ENCODE data around the gene ELL. TPM values are rescaled to one million over a fixed set of nuclear protein-coding genes. Genes with fewer than 3 reads are reported as not detected.
A peak's percentile ranks its signal among the peaks of the same experiment; 100 is the strongest.

ELL gene
- total and polyA plus RNA-seq, 9 of the 15 experiments (the other 6 are each of a cell fraction or from before 2014, with no cell fraction given) = 0.24 to 22.5 (median 4.1) TPM

GRCh38 chr19:18401580-18402112 is 120.2 kb downstream of the ELL start (continued):
- TF ChIP-seq MYC (IDR thresholded peaks at IDR 0.05; ENCODE audit: low read depth, low read length) (peak; percentile 43), MYC (CRISPR knock-in tag; IDR thresholded peaks at IDR 0.05; ENCODE audit: borderline replicate concordance, low read depth) (no peak), MTA3 (IDR thresholded peaks at IDR 0.05; ENCODE audit: borderline replicate concordance) (0 out of 2 replicates have a peak, but pooled peaks have one; percentile 56), ZNF280B (CRISPR knock-in tag; IDR thresholded peaks at IDR 0.05) (no peak), ZBTB43 (CRISPR knock-in tag; IDR thresholded peaks at IDR 0.05) (0 out of 2 replicates have a peak, but pooled peaks have one; percentile 30), ZNF449 (CRISPR knock-in tag; IDR thresholded peaks at IDR 0.05) (peak; percentile 86; the same call in 1 of the 2 replicates), TCF3 (CRISPR knock-in tag; IDR thresholded peaks at IDR 0.05) (peak; percentile 35; the same call in 1 of the 2 replicates), SMARCA5 (IDR thresholded peaks at IDR 0.05) (peak; percentile 93), ELF4 (CRISPR knock-in tag; IDR thresholded peaks at IDR 0.05) (no peak), ZNF24 (IDR thresholded peaks at IDR 0.05) (no peak), HDAC6 (IDR thresholded peaks at IDR 0.05; ENCODE audit: low read depth, low read length) (no peak), ZNF263 (CRISPR knock-in tag; IDR thresholded peaks at IDR 0.05; ENCODE audit: borderline replicate concordance) (peak; percentile 70; the same call in 1 of the 2 replicates), ZFP30 (CRISPR knock-in tag; IDR thresholded peaks at IDR 0.05; ENCODE audit: borderline replicate concordance) (no peak), ZC3H4 (CRISPR knock-in tag; IDR thresholded peaks at IDR 0.05; ENCODE audit: borderline replicate concordance) (0 out of 2 replicates have a peak, but pooled peaks have one; percentile 33), HDAC2 (IDR thresholded peaks at IDR 0.05) (peak; percentile 83), ASH1L (IDR thresholded peaks at IDR 0.05; ENCODE audit: borderline replicate concordance, low read depth, partially characterized antibody) (no peak), ESRRA (IDR thresholded peaks at IDR 0.05; ENCODE audit: borderline replicate concordance, low read depth) (no peak), ZNF639 (CRISPR knock-in tag; conservative IDR thresholded peaks at IDR 0.05 in 1 of 2, IDR thresholded peaks at IDR 0.05 in 1 of 2) (peak in 1 of 2 experiments; percentile 56; a peak in 1 of 4 replicates), PHF8 (IDR thresholded peaks at IDR 0.05; ENCODE audit: borderline replicate concordance, low read length) (peak; percentile 32; the same call in 1 of the 2 replicates), MECOM (CRISPR knock-in tag; IDR thresholded peaks at IDR 0.05) (0 out of 2 replicates have a peak, but pooled peaks have one; percentile 41), ZNF217 (CRISPR knock-in tag; IDR thresholded peaks at IDR 0.05) (no peak), SMC3 (conservative IDR thresholded peaks at IDR 0.05; ENCODE audit: insufficient read depth, low read depth, low read length) (peak; percentile 70), GATAD2B (IDR thresholded peaks at IDR 0.05; ENCODE audit: borderline replicate concordance) (no peak), CBFA2T3 (IDR thresholded peaks at IDR 0.05) (peak; percentile 36; the same call in 1 of the 2 replicates)
